NCI-H82 treated with DMSO at 0.1 percent for 48 hours (cell line): ENCODE data around the gene TH.

ENCODE experiments used
- DNase-seq: peaks from one replicate; lab custom pipeline; 2025; ENCODE audit not compliant: unreplicated experiment; lab: John Stamatoyannopoulos, UW

The TH gene

DNA sequence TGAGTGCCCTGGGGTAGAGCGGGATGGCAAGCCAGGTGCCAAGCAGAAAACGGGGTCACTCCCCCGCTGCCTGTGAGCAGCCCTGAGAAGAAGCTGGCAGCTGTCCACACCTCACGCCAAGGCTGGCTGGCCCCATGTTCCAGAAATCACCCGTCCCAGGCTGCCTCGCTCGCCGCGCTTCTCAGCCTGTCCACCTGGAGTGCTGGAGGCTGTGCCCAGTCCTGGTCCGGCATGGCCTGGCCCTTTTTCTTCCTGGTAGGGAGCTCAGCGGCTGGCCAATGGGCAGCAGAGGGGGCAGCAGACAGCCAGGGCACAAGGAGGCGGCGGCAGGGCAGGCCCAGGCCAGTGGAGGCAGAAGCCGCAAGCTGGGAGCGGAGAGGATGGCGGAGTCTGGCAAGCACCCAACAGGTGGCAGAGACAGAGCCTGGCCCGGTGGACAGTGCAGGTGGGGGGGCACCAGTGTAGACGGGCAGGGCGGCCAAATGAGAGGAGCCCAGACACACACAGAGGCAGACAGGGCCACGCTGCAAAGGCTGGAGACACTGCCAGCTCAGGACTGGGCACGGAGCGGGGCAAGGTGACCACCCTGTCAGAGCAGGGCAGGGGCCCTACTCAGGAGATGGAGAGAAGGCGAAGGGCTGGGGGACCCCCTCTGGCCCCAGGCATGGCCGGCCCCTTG, 37.2 kb upstream of the TH start:
- no peak for DNase-seq

DNA sequence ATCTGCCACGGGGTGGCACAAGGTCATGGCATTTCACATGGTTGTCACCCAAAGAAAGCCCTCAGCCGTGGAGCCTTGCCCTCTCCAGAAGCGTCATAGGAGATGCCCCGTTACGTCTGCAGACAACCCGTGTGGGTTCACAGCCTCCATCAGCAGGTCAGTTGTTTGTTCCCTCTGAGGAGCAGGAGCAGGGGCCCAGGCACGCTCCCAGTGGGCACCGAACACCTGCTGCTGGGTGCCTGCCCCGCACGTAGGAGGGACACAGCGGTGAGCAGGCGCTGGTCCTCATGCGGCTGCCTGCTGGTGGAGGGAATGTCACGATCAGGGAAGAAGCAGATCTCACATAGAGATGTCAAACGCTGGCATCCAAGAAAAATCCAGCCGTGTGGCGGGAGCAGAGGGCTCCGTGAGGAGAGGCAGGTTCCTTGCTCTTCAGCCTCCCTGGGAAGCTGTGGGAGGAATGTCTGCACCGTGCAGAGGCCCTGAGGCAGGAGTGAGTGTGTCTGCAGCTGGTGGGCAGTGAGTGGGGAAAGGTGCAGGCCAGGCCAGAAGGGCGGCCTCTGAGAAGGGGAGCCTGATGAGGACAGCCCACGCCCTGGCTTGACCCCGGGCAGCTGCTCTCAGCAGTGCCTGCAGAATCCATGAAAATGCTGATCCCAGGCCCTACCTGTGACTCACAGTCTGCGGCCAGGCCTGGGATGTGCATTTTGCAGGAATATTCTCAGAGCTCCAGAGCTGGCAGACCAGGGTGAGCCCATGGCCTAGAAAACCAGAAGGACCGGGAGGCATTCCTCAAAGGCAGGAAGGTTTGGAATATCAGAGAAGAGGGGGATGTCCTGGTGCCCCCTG, 36.4 kb upstream of the TH start:
- DNase-seq: no peak

DNA sequence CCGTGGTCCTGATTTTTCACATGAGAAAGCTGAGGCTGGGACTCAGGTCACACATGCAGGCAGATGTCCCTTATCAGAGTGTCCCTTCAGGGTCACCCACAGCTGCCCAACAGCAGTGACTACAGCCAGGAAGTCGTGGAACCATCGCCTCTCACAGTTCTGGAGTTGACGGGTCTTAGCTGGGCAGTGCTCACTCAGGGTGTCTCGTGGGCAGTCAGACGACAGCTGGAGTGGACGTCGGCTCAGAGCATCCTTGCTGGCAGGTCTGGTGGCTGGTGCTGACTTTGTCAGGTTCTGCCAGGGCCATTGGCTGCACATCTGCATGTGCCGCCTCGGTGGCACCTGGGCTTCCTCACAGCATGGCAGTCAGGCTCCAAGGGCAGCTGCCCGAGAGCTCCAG, 35.6 kb upstream of the TH start:
- DNase-seq: no peak

DNA sequence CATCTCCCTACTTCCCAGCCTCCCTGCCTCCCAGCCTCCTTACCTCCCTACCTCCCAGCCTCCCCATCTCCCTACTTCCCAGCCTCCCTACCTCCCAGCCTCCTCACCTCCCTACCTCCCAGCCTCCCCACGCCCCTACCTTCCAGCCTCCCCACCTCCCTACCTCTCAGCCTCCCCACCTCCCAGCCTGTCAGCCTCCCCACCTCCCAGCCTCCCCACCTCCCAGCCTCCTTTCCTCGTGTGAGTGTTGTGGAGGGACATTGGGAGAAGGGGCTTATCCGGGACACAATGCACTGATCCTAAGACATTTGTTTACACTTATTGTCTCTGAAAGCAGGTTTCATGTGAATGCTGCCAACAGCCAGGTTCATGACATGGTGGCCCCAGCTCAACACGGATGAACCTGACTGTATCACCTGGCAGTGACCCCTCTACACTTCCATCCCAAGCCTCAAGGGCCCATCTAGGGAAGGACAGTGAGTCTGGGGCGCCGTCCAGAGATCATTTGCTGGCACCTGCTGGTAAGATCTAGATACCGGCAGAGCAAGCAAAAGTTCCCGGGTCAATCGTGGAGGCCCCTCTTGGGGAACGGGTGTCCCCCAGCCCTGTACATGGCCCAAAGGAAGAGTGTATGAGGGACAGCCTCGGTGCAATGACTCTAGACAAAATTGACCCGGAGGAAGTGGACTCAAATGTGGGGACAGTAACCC, 34.5 kb upstream of the TH start:
- no peak for DNase-seq

DNA sequence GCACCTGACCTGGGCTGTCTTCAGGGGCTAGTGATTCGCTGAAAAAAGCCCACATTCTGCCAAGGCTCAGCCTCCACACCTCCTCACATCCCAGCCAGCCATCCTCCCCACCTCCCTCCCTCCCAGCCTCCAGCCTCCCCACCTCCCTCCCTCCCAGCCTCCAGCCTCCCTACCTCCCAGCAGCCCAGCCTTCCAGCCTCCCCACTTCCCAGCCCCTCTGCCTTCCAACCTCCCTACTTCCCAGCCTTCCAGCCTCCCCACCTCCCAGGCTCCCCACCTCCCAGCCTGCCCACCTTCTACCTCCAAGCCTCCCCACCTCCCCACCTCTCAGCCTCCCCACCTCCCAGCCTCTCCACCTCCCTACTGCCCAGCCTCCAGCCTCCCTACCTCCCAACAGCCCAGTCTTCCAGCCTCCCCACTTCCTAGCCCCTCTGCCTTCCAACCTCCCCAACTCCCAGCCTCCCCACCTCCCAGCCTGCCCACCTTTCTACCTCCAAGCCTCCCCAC, 33.7 kb upstream of the TH start:
- no peak for DNase-seq

DNA sequence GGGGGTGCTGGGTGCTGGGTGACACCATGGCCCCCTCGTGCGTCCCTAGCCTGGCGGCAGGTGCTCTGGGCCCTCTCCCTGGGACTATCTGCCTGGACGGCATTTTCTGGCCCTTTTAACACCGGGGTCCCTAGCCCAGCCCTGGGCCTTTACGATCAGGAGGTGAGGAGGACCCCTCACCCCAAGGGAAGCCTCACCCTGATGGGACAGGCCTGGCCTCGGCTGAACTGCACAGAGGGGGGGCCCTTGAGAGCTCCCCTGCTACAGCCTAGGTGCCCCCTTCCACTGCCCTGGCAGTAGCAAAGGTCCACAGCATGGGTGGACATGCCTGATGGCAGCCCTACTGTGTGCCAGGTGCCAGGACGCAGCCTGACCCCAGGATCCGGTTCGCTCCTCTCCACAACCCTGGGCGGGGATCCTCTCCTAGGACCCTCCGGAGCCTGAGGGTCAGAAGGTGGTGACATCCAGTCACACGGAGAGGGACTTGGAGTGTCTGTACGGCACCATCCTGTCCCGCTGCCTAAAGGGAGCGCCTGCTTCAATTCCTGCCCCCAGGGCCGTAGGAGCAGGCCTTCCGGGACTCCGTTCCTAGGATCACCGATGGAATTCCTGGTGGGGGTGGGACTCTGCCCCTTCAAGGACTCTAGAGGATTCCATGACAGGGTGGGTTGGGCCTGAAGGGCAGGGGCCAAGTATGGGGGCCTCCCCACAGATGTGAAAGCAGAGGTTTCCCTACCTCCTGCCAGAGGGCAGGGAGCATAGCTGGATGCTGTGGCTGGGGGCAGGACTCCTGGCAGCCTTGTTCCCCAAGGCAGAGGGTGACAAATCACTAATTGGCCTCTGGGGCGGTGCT, 33.0 kb upstream of the TH start:
- DNase-seq: no peak

DNA sequence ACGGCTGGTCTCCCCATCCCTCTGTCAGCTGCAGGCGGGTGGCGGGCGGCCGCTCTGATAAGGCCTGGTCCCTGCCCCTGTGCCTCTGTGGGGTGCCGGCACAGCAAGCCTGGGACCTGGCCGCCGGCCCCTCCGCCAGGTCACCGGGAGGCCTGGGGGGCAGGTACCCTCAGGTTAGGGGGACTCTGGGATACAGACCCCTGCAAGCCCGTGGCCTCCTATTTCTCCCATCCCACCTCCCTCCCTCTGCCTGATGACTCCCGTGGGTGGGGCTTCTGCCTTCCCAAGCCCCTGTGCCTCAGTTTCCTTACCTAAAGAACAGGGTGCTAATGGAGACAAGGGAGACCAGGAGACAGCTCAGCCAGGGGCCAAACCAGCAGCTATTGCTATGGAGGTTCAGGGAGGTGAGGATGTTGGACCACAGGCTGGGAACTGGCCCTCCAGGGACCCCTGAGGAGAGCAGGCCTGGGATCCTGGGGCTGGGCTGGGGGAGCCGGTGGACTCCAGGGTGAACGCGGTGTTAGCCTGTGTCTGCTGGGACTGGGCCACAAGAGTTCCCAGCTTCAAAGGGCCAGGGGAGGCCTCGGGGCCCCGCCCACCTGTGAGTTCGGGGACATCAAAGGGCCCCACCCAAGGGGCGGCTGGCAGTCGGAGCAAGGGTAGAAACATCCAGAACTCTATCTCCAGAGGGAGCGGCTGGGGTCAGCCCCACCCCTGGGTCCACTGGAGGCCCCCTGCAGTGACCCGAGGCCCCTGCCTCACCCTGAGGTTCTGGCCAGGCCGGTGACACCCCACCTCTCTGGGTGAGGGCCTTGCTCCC, 32.0 kb upstream of the TH start:
- DNase-seq: no peak

DNA sequence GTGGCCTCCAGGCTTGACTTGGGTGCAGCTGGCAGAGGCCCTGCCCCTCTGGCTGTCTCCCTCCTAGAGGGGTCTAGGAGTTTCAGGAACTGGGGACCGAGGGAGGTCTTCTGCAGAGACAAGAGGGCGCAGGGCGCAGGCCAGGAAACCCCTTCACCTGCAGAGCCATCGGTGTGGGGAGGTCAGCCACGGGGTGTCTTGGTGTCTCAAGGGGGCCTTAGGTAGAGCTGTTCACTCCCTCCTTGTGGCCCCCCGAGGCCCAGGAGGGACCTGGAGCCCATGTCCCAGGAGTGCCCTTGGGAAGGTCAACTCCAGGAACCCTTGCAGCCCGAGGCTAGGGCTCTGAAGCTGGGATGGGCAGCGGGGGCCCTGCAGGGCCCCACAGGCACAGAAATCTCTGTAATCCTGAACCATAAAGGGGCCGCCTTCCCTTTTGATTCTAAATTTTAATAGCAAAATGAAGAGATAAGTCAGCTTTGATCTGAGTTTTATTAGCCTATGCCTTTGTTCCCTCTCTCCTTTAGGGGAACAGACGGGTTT, 31.4 kb upstream of the TH start:
- no peak for DNase-seq

DNA sequence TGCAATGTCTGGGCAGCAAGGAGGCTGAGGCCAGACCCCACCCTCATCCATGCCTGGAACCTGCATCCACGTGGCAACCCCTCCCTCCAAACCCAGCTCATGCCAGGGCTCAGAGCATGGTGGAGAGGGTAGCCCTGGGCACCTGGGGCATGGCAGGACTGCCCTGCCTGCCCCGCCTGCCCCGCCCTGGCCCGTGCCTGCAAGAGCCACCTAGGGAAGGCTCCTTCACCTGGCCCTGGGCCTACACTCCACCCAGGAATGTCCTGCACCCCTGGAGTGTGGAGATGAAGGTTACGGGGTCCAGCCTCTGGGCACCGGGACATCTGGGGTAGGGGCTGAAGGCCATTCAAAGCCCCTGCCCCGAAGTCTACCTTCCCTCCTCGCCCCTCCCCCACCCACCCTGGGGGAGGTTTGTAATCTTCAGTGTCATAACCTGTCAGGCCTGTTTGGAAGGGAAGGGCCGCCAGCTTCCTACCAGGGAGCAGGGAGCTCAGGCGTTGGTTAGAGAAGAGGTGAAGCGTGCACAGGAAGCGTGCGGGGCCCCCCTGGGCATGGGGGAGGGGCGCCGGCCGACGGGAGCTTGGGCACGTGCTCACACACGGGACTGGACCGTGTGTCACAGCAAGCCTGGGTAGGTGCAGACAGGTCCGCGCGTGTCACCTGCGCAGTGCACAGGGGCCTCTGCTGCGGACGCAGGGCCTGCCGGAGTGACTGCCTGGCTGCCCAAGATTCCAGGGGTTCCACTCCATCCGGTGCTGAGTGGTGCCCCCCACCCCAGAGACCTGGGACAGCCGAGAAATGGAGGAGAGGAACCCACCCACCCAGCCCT, 30.7 kb upstream of the TH start:
- no peak for DNase-seq

DNA sequence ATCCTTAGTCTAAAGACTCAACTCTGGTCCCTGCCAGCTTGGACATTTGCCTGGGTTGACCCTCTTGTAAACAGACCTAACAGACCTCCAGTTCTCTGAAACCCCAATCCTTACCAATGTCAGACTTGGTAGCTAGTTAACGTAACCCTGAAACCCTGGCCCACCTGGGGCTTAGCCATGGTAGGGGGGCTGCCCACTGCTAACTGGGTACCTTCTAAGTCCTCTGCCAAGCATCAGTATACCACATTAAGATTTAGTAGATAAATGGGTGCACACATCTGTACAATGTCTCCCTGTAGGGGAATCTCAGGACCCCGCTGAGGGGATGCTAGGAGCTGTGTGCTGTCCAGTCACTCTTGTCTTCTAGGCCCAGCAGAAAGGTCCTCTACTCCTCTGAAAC, 29.9 kb upstream of the TH start:
- DNase-seq: no peak

DNA sequence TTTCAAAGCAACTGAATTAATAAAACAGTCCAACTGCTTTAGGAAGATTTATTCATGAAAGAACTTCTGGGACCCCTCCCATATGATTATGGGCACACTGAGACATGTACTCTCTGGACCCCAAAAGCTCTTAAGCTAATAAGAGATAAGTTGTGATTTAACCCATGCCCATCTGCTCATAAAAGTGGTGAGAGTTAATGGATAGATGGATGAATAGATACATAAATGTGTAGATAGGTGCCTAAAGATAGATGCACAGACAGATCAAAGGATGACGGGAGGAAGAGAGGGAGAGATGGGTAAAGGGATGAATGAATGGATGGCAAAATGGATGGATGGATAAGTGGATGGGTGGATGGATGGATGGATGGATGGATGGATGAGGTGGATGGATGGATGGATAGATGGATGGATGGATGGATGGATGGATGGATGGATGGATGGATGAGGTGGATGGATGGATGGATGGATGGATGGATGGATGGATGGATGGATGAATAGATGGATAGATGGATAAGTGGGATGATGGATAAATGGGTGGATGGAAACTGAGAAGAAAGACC, 29.4 kb upstream of the TH start:
- DNase-seq: no peak

DNA sequence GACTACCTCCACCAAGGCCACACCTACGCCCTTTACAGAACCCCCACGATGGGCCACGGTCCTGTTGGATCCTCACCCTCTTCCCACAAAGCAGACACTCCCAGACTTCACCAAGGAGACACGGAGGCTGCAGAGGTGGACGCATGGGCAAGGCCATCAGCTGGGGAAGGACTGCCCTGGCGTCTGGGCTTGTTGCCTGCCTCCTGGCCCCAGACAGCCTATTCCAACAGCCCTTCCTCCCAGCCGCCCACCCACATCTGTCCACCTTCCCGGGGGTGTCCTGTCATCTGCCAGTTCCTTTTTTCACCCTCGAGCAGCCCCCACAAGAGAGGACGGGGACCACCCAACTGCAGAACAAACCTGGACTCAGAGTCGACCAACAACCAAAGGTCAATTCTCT, 28.9 kb upstream of the TH start:
- no peak for DNase-seq

DNA sequence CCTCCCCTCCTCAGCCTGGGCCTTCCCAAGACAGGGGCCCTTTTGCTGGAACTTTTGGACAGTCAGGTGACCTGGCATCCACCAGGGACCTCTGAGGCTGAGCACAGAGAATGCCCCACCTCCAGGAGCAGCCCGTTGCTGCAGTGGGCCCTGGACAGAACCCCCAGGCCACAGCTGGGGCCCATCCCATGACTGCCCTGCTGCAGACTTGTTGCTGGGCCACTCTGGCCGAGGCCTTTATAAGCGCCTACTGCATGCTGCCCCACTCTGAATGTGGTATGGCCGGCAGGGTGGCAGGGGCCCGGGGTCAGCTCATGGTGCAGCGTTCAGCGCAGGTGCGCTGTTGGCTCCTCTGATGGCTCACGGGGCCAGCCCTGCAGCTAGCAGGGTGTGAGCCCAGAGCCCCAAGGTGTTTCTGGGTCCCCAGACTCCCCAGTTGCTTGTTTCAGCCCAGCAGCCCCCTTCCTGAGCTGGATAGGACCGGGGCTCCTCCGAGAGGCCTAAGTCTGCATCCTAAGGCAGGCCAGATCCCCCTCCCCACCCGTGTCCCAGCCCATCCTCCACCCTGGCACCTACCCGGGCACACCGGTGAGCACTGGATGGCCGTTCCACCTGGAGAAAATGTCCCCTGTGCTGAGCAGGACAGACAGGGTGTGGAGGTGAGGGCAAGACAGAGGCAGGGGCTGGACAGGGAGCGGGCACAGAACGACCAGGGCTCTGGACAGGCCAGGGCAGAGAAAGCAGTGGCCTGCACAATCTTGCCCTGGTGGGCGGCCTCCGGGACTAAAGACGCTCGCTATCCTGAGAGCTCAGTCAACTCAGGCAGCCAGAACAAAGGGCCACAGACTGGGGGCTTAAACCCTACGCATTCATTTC, 28.1 kb upstream of the TH start:
- no peak for DNase-seq

DNA sequence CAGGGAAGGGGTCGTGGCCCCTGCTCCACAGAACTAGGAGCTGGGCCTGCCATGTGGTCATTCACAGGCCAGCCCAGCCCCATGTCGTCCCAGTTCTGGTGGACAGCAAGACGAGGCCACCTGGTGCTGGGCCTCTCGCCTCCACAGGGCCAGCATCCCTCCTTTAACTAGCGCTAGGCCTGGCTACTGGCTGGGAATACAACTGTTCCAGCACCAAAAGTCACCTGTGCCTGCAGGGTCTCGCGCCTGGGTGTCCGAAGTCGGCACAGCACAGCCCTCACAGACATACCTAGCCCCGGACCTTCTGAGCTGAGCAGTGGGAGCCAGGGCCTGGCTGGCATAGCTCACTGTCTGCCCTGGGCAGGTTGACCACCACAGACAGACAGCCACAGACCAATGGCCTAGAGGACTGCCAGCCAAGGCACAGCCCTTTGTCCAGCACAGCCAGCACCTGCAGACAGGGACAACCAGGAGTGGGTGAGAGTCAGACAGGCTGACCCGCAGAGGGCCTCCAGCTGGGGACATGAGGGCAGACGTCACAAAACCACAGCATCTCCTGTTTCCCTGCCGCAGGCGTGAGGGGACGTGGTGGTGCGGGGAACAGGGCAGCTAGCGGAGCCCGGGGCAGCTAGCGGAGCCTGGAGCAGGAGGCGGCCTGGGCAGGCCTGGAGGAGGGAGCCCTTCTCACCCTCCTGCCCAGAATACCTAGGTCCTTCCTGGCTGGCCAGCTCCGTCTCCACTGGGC, 27.2 kb upstream of the TH start:
- no peak for DNase-seq

DNA sequence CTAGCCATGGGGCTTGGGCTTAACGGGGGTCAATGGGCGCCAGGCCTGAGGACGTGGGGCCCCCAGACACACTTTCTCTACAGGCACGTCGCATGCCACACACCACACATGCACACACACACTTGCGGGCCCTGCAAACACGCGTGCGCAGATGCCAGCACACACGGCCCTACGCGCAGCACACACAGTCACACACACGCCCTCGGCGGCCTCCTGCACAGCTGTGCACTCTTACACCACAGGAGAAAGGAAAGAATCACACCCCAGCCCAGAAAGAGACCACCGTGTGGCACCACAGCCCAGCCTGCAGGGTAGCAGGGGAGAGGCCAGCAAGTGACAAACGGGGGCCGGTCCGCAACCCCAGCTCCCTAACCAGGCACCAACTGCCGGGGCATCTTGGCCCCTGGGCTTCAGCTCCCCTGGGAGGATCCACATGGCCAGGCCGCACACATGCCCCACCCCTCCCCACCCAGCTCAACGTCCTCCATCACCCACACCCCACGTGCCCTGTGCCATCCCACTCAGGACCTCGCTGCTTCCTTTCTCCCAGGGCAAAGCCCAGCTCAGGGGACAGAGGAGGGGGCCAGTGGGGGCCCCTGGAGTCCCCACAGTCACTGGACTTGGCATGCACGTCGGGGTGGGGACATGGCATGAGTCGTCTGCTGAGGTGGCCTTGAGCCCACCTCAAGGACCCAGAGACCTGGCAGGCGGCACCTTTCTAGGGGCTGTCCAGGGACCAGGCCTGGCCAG, 26.3 kb upstream of the TH start:
- DNase-seq: no peak
